Psoas muscle (tissue), 8 donors: ENCODE results near the gene DDI1. TPM values are rescaled to one million over a fixed set of nuclear protein-coding genes. Genes with fewer than 3 reads are reported as not detected.

Source experiments
- ATAC-seq, 4 donors: fragments of 200-7000 bp; cut with Tn5 transposase; one replicate each; pipeline ENCODE4 v1.9.1; 2020; ENCODE audit warnings: moderate library complexity in 3 of 4, mild to moderate bottlenecking in 2 of 4
- DNase-seq, 2 donors: peaks; one replicate each; pipeline ENCODE4 v3.0.0-alpha.2; 2020
- H3K27ac ChIP-seq: fragments of 200-600 bp; one replicate; pipeline ENCODE4 v1.8.0; 2022
- H3K27me3 ChIP-seq, 3 donors: fragments of 200-600 bp in 1 of 3; one replicate each; pipeline versions ENCODE4 v1.6.1 to v1.8.0; 2013 to 2022; ENCODE audit warnings: low read length in 2 of 3, mild to moderate bottlenecking in 2 of 3, moderate library complexity in 1 of 3; ENCODE audit not compliant: insufficient read depth in 3 of 3
- H3K36me3 ChIP-seq, 2 donors: fragments of 200-600 bp in 1 of 2; one replicate each; pipeline versions ENCODE4 v1.6.1 to v1.8.0; 2013 to 2022; ENCODE audit warnings: low read depth in 1 of 2, mild to moderate bottlenecking in 1 of 2, moderate library complexity in 1 of 2; ENCODE audit not compliant: insufficient read depth in 1 of 2
- H3K4me1 ChIP-seq: fragments of 200-600 bp; one replicate; pipeline ENCODE4 v1.8.0; 2022
- H3K4me3 ChIP-seq: fragments of 200-600 bp; one replicate; pipeline ENCODE4 v1.8.0; 2022; ENCODE audit warnings: mild to moderate bottlenecking
- H3K9me3 ChIP-seq: fragments of 200-600 bp; one replicate; pipeline ENCODE4 v1.8.0; 2022
- WGBS, 3 donors: extraction: QIAGEN DNeasy Blood & Tissue Kit; methylation state at CpG; one replicate each; pipeline versions ENCODE4 v1.1.6 to v1.1.7; 2013; 5-methylcytosine and 5-hydroxymethylcytosine counted together
- intact Hi-C, 2 donors: fragments of 100-400 bp; cut with DNase I; formaldehyde crosslinking; loops; one replicate each; pipeline versions ENCODE4 v1.11.0 to v1.14.2; 2022
- polyA plus RNA-seq, 3 donors: library from polyadenylated mRNA; stranded (reverse); fragments of 200-250 nt; gene quantifications; one replicate each; pipeline ENCODE4 v1.2.3, GENCODE V29; 2013
- total RNA-seq, 4 donors: library from RNA; stranded (reverse); fragmentation: NEBNext Ultra II Directional in 2 of 4; extraction: Animal tissue kit (Norgen Biotek cat#: 25700) in 2 of 4; gene quantifications; one replicate each; pipeline versions ENCODE4 v1.2.1 to v1.2.4, GENCODE V29; 2021 to 2023
- TF ChIP-seq, protein P1 (sequence below): fragments of 200-600 bp; IDR thresholded peaks from one replicate; pipeline ENCODE4 v1.8.0; 2022; ENCODE audit warnings: antibody characterized with exemption
- donor health status: healthy with polysubstance abuse.
- donor health status: DM: no; HTN: no; CAD: no; lungs with moderate emphysema.
- donor health status: Bipolar disorder and iron deficiency.
- donor health status: healthy.
- donor health status: DM: yes; HTN: yes; CAD: no.
- donor health status: DM: no; HTN: no; CAD: no.
- donor health status: DM: no; HTN: no; CAD: no.
- donor health status: DM: yes; HTN: yes; CAD: no.

Gene DDI1
- total and polyA plus RNA-seq, 7 donors = not detected

DNA sequence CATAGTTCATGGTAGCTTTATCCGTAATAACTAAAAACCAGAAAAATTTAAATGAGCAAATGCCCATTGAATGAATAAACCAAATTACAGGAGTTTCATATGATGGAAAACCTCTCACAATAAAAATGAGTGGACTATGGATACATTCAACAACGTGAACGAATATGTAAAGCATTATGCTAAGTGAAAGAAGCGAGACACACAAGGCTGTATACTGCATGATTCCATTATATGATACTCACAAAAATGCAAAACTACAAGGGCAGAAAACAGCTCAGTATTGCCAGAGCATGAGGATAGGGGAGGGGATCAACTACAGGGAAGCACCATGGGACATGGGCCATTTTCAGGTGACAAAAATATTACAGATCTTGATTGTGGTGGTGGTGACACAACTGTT, 22.2 kb downstream of the DDI1 start:
- intact Hi-C loops = no loop called here

DNA sequence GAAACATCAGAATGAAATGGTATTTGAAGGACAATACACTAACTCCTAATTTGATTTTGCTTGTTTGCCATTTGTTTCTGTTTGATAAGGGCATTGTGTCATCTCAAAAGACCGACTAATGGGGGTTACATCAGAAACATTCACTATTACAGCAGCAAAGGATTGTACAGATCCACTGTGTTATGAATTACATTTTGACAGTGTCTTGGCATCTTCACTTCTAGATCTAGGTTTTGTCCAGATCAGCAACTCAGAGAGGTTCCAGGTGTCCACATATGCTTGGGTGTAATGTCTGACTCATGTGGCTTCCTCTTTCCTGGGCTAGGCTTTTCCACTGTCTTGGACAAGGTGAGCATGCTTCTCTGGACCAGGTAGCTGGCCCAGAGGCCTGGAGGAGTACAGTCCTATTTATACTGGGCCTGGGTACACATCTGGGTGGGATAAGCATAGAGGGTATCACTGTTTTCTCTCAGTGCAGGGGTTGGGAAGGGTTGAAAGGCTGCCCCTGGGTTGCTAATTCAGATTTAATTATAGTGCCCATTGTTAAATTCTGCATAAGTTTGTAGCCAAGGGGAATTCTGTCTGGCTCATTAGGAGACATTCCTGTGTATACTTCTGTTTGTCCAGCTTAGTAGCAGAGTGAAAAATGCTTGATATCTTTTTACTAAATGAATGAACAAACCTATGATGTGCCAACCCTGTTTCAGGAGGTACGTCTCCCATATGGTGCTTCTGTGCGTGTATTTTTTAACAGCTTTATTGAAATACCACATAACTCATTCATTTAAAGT, 23.8 kb downstream of the DDI1 start:
- intact Hi-C loops = no loop called here
- Histone ChIP-seq H3K27ac (no peak overlapping the region), H3K4me1 (no peaks in the 10 kb centered on the region), H3K4me3 (no peak overlapping the region), H3K27me3 (no peaks in the 10 kb centered on the region), H3K9me3 (no peaks in the 10 kb centered on the region), H3K36me3 (no peaks in the 10 kb centered on the region)
- ATAC-seq (no peak), DNase-seq (no peak)
- TF ChIP-seq, protein P1, sequence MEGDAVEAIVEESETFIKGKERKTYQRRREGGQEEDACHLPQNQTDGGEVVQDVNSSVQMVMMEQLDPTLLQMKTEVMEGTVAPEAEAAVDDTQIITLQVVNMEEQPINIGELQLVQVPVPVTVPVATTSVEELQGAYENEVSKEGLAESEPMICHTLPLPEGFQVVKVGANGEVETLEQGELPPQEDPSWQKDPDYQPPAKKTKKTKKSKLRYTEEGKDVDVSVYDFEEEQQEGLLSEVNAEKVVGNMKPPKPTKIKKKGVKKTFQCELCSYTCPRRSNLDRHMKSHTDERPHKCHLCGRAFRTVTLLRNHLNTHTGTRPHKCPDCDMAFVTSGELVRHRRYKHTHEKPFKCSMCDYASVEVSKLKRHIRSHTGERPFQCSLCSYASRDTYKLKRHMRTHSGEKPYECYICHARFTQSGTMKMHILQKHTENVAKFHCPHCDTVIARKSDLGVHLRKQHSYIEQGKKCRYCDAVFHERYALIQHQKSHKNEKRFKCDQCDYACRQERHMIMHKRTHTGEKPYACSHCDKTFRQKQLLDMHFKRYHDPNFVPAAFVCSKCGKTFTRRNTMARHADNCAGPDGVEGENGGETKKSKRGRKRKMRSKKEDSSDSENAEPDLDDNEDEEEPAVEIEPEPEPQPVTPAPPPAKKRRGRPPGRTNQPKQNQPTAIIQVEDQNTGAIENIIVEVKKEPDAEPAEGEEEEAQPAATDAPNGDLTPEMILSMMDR = no peak
- WGBS, 3 donors = 86 to 87% (median 86%) methylated on average over 3 of the region's 3 CpGs

More for the DNA sequence above, 22.2 kb downstream of the DDI1 start:
- ATAC-seq (no peak), DNase-seq (no peak)
- Histone ChIP-seq H3K36me3 (no peaks in the 10 kb centered on the region), H3K4me3 (no peak overlapping the region), H3K27ac (no peak overlapping the region), H3K27me3 (no peaks in the 10 kb centered on the region), H3K9me3 (no peaks in the 10 kb centered on the region), H3K4me1 (no peaks in the 10 kb centered on the region)
- TF ChIP-seq, protein P1 = no peak
- 93 to 95% (median 94%) methylated on average over 4 of the region's 4 CpGs for WGBS, 3 donors

DNA sequence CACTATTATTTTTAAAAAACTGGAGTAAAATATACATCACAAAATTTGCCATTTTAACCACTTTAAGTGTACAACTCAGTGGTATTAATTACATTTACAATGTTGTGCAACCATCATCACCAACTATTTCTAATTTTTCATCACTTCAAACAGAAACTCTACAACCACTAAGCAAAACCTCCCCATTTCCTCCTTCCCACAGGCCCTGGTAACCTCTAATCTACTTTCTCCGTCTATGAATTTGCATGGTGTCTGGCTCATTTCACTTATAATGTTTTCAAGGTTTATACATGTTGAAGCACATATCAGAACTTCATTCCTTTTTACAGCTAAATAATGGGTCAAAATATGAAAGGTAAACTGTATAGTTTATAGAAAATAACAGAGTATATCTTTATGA, 24.4 kb downstream of the DDI1 start:
- no peak for DNase-seq
- Histone ChIP-seq H3K36me3 (no peaks in the 10 kb centered on the region), H3K4me1 (no peaks in the 10 kb centered on the region), H3K4me3 (no peak overlapping the region), H3K27ac (no peak overlapping the region), H3K27me3 (no peaks in the 10 kb centered on the region), H3K9me3 (no peaks in the 10 kb centered on the region)
- no peak for ATAC-seq
- TF ChIP-seq, protein P1 = no peak
- intact Hi-C loops = no loop called here
- WGBS, 3 donors = 75 to 84% (median 78%) methylated on average over 1 of the region's 1 CpG

DNA sequence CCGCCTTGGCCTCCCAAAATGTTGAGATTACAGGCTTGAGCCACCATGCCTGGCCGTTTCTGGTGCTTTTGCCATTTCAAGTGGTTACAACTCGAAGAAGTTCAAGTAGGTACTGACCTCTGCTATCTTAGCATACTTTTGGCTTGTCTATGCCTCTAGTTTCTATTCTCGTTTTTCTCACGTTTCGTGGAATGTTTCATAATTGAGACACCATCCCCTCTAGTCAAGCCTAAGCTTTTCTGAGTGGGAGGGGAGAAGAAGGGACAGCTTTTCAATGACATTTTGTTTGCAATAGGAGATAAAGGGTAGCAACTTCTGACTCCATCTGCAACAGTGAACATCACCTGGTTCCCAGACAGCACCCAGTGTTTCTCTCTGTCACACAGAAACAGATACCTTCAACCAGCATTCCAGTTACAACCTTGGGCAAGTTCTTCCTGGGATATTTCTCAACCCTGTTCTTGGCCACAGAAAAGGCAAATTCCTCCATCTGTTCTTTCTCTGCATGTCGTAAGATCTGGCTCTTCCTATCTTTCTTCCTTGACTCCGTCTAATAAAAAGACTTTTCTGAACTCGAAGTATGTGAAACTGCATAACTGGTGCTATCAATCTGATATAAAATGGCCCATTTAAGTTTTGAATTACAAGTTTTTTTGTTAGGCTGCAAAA, 25.5 kb downstream of the DDI1 start:
- 81 to 82% (median 82%) methylated on average over 9 of the region's 9 CpGs for WGBS, 3 donors
- no peaks in the 10 kb centered on the region for H3K4me1 ChIP-seq
- TF ChIP-seq, protein P1 = no peak
- intact Hi-C loops = no loop called here
- ATAC-seq = peak in 2 of 4 donors; percentile 35 to 58
- DNase-seq = no peak
- no peak overlapping the region for H3K4me3 ChIP-seq
- H3K36me3 ChIP-seq = no peaks in the 10 kb centered on the region
- H3K27ac ChIP-seq = no peak overlapping the region
- H3K9me3 ChIP-seq = no peaks in the 10 kb centered on the region
- no peaks in the 10 kb centered on the region for H3K27me3 ChIP-seq
